Stimulated activated CD4-positive, alpha-beta T cell treated with anti-CD3 and anti-CD28 coated beads, Interleukin-1b, Interleukin-23, amount 100 ng/mL, for 1 hour (primary cell): ENCODE results near the gene SLX4IP.

Experiments
- DNase-seq, 2 donors: peaks; one replicate each; pipeline ENCODE4 v3.0.0-alpha.2; 2020; ENCODE audit warnings: low read depth in 2 of 2

Gene SLX4IP

GRCh38 chr20:10429443-10429981 lies 5.6 kb upstream of the SLX4IP start:
- no peak for DNase-seq

DNA sequence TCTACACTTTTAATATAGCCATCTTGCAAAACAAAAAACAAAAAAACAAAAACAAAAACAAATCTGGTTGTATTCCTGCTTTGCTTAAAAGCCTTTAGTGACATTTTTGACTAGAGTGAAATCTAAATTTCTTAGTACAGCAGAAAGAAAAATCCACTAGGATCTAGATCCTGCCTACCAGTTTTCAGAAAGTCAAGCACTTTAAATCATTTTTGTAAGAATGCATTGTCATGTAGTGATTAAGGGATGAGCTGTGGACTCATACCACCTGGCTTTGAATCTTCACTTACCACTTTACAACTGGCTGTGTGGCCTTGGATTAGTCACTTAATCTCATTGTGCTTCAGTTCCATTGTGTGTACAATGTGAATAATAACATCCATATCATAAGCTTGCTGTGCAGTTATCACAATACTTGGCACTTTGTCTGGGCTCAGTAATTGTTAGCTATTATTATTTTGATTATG lies 5.1 kb upstream of the SLX4IP start:
- DNase-seq = no peak

DNA sequence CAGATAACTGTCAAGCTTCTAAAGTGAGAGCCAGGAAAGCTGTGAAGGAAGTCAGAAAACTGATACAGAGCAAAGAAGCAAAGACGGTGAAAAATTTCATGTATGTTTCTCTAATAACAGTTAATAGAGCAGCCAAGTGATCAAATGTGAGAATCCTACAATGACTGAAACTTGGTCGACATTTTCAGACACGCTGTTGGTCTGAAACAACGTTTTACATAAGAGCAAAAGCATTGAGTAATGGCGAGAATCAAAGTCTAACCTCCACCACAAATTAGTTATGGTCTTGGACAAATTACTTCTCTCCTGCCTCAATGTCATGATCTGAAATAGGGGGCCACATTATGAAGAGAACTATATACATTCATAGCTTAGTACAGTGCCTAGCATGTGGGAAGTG lies 4.4 kb upstream of the SLX4IP start:
- DNase-seq = no peak

DNA sequence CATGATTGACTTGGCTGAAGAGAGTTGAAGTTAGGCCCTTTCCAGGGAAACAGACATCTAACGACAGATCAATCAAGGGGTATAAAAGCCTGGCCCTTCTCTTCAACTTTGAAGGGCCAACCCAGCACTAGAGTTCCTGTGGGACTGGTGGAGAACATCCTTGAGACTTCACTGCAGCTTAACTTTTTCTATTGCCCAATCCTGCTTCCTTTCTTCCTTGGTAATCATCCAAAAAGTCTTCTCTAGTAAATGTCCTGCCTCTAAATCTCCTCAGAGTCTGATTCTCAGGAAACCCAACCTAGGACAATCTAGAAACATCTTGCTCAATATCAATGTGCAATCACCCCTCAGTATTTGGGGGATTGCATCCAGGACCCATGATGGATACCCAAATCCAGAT lies 3.0 kb upstream of the SLX4IP start:
- no peak for DNase-seq

- no peak for DNase-seq
These were observed 2.0 kb upstream of the SLX4IP start for GRCh38 chr20:10433014-10433622.

- peak; percentile 48 to 65 for DNase-seq
These were observed 1.3 kb upstream of the SLX4IP start, which contains the start of gene MKKS for GRCh38 chr20:10433623-10434466. Gene MKKS (minus strand): TSS chr20:10434222. CDS start chr20:10413514, 20,708 bp downstream.

DNA sequence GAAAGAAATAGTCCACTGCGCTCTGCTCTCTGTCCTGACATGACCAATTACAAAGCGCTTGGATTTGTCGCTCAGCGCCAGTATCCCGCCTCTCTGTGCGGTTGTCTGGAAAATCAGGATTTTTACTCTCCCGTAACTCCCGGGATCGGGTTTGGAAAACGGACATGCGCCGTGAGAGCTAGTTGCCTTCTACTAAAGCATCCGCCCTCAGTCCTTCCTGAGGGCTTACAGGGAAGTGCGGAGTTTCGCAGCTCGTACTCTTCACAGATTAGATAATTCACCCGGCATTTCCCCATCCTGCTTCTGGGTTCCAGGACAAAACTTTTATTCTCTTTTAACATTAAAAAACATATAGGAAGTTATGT lies 656 bp upstream of the SLX4IP start:
- DNase-seq = peak; percentile 23 to 45

- DNase-seq = no peak
These were observed 1.1 kb downstream of the SLX4IP start for GRCh38 chr20:10436053-10436699.

DNA sequence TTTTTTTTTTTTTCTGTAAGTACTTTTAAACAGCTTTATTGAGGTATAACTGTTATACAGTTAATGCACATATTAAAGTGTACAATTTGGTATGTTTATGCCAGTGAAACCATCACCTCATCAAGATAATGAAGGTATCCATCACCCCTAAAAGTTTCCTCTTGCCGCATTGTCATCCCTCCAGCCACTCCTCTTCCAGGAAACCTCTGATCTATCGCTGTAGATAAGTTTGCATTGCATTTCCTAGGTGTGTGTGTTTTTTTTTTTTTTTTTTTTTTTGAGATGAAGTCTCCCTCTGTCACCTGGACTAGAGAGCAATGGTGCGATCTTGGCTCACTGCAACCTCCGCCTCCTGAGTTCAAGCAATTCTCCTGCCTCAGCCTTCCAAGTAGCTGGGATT lies 3.1 kb downstream of the SLX4IP start:
- no peak for DNase-seq

DNA sequence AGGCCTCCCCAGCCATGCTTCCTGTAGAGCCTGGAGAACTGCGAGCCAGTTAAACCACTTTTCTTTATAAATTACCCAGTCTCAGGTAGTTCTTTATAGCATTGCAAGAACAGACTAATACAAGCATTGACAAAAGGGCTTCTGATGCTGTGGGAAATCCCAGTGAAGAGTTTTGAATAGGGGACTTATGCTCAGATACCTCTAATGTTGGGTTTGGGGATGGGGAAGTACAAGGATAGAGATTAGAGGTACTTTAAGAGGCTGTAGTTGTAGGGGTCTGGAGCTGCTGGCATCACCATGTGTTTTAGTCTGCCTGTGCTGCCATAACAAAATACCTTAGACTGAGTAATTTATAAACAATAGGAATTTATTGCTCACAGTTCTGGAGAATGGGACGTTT lies 8.8 kb downstream of the SLX4IP start:
- no peak for DNase-seq

GRCh38 chr20:10445758-10446157 lies 10.7 kb downstream of the SLX4IP start:
- no peak for DNase-seq

DNA sequence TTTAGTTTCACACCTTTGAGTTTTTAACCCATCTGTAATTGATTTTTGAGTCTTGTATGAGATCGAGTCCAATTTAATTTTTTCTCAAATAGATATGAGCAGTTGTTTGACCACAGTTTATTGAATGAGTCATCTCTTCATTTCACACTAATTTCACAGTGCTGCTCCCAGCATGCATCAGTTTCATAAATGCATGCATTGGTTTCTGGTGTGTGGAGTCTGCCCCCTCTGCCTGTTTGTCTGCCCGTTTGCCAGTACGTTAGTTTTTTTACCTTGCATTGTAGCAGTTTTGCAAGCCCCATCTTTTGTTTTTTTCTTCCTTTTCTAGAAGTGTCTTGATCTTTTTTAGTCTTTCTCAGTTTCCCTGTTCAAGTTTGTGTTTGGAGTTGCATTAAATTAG lies 11.9 kb downstream of the SLX4IP start:
- DNase-seq = peak in 1 of 2 donors; percentile 17

DNA sequence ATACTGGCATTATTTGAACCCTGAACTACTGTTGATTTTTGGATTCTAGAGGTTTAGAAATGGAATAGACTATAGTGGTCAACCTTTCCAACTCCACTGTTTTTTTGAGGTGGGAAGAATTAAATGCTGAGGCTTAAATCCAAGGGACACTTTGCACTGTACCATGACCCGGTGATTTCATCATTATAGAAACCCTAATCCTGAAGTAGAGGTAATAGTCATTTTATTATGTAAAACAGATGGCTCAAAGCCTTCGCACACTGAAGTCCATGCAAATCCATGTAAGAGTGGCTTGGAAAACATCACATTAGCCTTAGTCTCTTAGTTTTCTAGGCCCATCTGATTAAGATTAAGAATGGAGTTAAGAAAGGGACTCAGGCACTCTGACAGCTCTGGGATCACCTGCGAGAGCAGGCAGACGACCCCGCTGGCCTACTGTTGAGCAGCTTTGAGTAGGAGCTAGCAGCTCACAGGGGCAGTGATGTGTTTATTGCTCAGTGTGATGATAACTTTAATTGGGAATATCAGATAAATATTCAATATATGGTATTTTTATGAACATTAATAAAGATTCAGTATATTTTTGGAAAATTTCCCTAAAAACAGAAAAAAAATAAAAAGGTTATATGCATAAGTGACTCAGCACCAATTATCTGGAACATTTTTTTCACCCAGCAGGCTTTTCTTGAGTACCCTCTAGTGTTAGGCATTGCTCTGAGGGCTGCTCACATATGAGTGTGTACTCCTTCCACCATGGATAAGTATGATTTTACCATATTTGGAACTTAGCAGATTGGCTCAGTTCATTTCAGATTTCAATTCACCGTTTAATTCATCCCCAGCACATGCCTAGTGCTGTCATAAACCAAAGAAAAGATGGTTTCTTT lies 13.4 kb downstream of the SLX4IP start:
- no peak for DNase-seq

- no peak for DNase-seq
These were observed 14.2 kb downstream of the SLX4IP start for GRCh38 chr20:10449270-10449669.

DNA sequence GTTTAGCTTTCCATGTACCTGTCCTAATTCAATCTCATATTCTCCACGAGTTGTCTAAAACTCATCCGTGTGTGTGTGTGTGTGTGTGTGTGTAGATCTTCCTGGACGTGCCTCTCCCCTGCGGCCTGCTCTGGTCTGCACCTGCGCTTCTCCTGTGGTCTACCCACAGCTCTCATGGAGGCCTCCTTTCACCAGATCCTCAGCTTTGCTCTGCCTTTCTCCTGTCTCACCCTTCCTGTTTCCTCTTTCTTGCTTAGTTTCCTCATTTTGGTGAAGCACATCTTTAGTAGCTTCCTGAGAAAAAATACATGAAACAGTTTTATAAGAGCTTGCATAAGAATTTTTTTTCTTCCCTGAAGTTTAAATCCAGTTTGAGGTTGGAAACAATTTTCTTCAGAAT lies 18.1 kb downstream of the SLX4IP start:
- DNase-seq = no peak

GRCh38 chr20:10454151-10454750 lies 19.1 kb downstream of the SLX4IP start:
- no peak for DNase-seq

DNA sequence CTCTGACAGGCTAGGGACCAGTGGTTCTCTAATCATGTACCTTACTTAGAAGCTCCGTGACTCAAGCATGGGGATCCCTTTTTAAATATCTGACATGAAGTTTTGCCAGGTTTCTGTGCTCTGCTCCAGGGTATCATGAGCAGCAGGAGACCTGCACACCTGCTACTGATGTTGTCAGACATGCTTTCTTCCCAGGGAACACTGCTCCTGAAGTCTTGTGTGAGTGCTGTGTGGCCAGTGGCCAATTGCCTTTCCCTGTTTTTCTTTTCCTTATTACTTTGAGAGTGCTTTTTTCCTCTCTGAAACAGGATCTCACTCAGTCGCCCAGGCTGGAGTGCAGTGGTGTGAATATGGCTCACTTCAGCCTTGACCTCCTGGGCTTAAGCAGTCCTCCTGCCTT lies 26.4 kb downstream of the SLX4IP start:
- no peak for DNase-seq

- DNase-seq = no peak
These were observed 27.4 kb downstream of the SLX4IP start for GRCh38 chr20:10462516-10462915.

DNA sequence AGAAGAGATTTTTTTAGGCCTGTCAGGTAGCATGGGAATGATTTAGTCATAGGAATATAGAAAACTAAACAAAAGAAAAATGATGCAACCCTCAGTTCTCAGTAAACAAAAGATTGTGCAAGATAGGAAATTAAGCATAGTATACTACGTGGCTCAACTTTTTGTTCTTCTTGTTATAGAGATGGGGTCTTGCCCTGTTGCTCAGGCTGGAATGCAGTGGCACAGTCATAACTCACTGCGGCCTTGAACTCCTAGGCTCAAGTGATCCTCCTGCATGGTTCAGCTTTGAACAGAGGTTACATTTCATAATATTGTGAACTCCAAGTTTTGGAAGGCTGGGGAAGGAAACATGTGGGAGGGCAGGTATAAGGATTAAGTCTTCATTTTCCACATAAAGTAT lies 28.5 kb downstream of the SLX4IP start:
- DNase-seq = no peak

DNA sequence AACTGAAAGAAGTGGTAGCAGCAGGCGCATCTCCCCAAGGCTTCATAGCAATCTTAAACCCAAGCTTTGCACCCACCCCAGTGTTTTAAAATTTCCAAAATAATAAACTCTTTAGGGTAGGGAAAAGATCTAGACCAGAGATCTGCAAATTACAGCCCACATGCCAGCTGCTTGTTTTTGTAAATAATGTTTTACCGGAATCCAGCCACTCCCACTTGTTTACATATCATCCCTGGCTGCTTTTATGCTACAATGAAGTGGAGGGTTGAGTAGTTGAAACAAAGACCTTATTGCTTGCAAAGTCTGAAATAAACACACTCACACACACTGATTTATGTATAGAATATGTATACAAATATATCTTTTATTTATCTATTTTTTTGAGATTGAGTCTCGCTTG lies 30.0 kb downstream of the SLX4IP start:
- no peak for DNase-seq

DNA sequence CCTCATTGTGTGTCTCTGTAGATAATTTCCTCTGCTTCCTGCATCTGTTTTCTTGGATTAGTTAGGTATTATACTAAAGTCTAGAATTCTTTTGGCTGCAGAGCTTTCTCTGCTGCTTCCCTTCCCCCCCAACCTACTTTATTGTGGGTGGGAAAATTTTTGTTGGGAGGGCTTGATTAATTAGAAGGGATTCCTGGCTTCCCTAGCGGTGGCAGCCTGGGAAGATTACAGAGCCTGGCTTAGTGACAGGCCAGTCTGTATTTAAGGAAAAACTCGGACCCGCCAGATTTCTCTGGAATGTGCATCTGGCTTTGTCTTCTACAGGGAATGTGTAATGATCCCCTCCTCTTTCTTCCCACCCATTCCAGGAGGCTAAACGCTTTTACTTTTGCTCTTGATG lies 31.2 kb downstream of the SLX4IP start:
- no peak for DNase-seq
